ENCODE measurements around the gene RASGEF1B. TPM values are rescaled to one million over a fixed set of nuclear protein-coding genes. Genes with fewer than 3 reads are reported as not detected.

RASGEF1B gene
- total RNA-seq, 2 donors from 2014 or later: 4.3 to 8.6 TPM

DNA sequence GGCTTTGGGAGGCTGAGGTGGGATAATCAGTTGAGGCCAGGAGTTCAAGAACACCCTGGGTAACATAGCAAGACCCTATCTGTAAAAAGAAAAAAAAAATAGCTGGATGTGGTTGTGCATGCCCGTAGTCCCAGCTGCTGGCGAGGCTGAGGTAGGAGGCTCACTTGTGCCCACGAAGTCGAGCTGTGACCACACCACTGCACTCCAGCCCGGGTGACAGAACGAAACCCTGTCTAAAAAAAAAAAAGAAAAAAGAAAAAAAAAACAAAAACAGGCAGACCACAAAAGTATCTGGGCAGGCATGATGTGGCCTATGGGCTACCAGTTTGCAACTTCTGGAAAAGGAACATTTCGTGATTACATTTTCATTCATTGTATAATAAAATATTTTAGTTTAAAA lies 38.1 kb upstream of the RASGEF1B start:
- Histone ChIP-seq H3K4me3 (no peak overlapping the region), H3K36me3 (replicated peaks in 1 of 2; ENCODE audit: insufficient read depth in 1 of 2, low read depth in 2 of 2) (no peaks in the 10 kb centered on the region), H3K4me1 (no peaks in the 10 kb centered on the region), H3K9me3 (no peaks in the 10 kb centered on the region), H3K27ac (no peak overlapping the region), H3K27me3 (no peaks in the 10 kb centered on the region)
- no peak for ATAC-seq
- intact Hi-C loops (cut with DNase I): no loop called here
- TF ChIP-seq, protein P1, sequence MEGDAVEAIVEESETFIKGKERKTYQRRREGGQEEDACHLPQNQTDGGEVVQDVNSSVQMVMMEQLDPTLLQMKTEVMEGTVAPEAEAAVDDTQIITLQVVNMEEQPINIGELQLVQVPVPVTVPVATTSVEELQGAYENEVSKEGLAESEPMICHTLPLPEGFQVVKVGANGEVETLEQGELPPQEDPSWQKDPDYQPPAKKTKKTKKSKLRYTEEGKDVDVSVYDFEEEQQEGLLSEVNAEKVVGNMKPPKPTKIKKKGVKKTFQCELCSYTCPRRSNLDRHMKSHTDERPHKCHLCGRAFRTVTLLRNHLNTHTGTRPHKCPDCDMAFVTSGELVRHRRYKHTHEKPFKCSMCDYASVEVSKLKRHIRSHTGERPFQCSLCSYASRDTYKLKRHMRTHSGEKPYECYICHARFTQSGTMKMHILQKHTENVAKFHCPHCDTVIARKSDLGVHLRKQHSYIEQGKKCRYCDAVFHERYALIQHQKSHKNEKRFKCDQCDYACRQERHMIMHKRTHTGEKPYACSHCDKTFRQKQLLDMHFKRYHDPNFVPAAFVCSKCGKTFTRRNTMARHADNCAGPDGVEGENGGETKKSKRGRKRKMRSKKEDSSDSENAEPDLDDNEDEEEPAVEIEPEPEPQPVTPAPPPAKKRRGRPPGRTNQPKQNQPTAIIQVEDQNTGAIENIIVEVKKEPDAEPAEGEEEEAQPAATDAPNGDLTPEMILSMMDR (IDR thresholded peaks at IDR 0.05): no peak
- no peak for TF ChIP-seq POLR2A (IDR thresholded peaks at IDR 0.05)
- DNase-seq: no peak
- WGBS, 2 donors: 61 to 71% methylated on average over 7 of the region's 7 CpGs

DNA sequence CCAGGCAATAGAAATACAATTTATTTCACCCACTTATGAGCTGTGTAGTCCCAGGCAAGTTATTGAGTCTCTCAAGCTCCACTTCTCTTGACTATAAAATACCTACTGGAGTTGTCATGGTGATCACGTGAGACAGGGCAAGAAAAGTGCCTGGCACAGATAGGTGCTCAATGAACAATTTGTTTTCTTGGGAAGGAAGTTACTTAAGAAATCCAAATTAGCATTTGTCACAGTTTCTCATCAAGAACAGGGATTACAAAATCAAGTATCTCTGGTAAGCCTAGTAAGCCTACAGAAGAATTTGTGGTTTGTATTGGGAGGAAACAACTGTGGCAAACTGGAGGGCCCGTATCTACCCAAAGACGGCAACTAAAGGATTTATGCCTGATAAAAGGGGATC lies 37.5 kb upstream of the RASGEF1B start:
- Histone ChIP-seq H3K4me3 (no peak overlapping the region), H3K9me3 (no peaks in the 10 kb centered on the region), H3K27me3 (no peaks in the 10 kb centered on the region), H3K4me1 (no peaks in the 10 kb centered on the region), H3K27ac (no peak overlapping the region), H3K36me3 (replicated peaks in 1 of 2; ENCODE audit: insufficient read depth in 1 of 2, low read depth in 2 of 2) (no peaks in the 10 kb centered on the region)
- no peak for DNase-seq
- WGBS, 2 donors: 64 to 77% methylated on average over 3 of the region's 3 CpGs
- no peak for ATAC-seq
- intact Hi-C loops (cut with DNase I): no loop called here
- TF ChIP-seq POLR2A (IDR thresholded peaks at IDR 0.05): no peak
- TF ChIP-seq, protein P1 (IDR thresholded peaks at IDR 0.05): no peak

GRCh38 chr4:81508411-81509185 lies 36.9 kb upstream of the RASGEF1B start:
- H3K36me3 ChIP-seq (replicated peaks in 1 of 2; ENCODE audit: insufficient read depth in 1 of 2, low read depth in 2 of 2): no peaks in the 10 kb centered on the region
- peak in 1 of 3 donors; percentile 20 for TF ChIP-seq POLR2A (IDR thresholded peaks at IDR 0.05)
- TF ChIP-seq, protein P1 (IDR thresholded peaks at IDR 0.05): no peak
- intact Hi-C loops (cut with DNase I): no loop called here
- ATAC-seq (no peak), DNase-seq (no peak)
- WGBS, 2 donors: 69 to 75% methylated on average over 2 of the region's 2 CpGs
- H3K27ac ChIP-seq: no peak overlapping the region
- no peaks in the 10 kb centered on the region for H3K27me3 ChIP-seq
- no peak overlapping the region for H3K4me3 ChIP-seq
- no peaks in the 10 kb centered on the region for H3K4me1 ChIP-seq
- H3K9me3 ChIP-seq: no peaks in the 10 kb centered on the region

DNA sequence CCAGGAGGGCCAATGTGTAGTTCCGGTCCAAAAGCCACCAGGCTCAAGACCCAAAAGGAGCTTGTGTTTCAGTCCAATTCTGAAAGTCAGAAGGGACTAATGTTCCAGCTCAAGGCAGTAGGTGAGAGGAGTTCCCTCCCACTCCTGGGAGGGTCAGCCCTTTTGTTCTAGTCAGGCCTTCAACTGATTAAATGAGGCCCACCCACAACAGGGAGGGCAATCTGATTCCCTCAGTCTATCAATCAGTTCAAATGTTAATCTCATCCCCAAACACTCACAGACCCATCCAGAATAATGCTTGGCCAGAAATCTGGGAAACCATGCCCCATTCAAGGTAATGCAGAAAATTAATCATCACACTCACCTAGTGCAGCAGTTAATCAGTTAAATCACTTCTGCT lies 35.8 kb upstream of the RASGEF1B start:
- H3K4me1 ChIP-seq: no peaks in the 10 kb centered on the region
- intact Hi-C loops (cut with DNase I): no loop called here
- no peak overlapping the region for H3K27ac ChIP-seq
- H3K36me3 ChIP-seq (replicated peaks in 1 of 2; ENCODE audit: insufficient read depth in 1 of 2, low read depth in 2 of 2): no peaks in the 10 kb centered on the region
- DNase-seq: no peak
- 20 to 22% methylated on average over 1 of the region's 1 CpG for WGBS, 2 donors
- ATAC-seq: no peak
- H3K9me3 ChIP-seq: no peaks in the 10 kb centered on the region
- no peak for TF ChIP-seq POLR2A (IDR thresholded peaks at IDR 0.05)
- TF ChIP-seq, protein P1 (IDR thresholded peaks at IDR 0.05): no peak
- no peak overlapping the region for H3K4me3 ChIP-seq
- H3K27me3 ChIP-seq: no peaks in the 10 kb centered on the region

- Histone ChIP-seq H3K27ac (no peak overlapping the region), H3K4me3 (no peak overlapping the region), H3K4me1 (no peaks in the 10 kb centered on the region), H3K27me3 (no peaks in the 10 kb centered on the region), H3K9me3 (no peaks in the 10 kb centered on the region), H3K36me3 (replicated peaks in 1 of 2; ENCODE audit: insufficient read depth in 1 of 2, low read depth in 2 of 2) (no peaks in the 10 kb centered on the region)
- intact Hi-C loops (cut with DNase I): no loop called here
- ATAC-seq: no peak
- 80 to 96% methylated on average over 2 of the region's 2 CpGs for WGBS, 2 donors
- TF ChIP-seq, protein P1 (IDR thresholded peaks at IDR 0.05): no peak
- TF ChIP-seq POLR2A (IDR thresholded peaks at IDR 0.05): no peak
- no peak for DNase-seq
Observed at GRCh38 chr4:81506731-81507130, 35.0 kb upstream of the RASGEF1B start.

Measured in body of pancreas (tissue), 4 donors.